Parathyroid adenoma (tissue), 2 donors: Measurements from ENCODE around the gene KLRF1.

Experiments used
- H2AFZ ChIP-seq: fragments of 300-600 bp; sonication (generic); one replicate; pipeline ENCODE4 v1.7.0; 2017; ENCODE audit warnings: antibody characterized with exemption, mild to moderate bottlenecking
- H3K27ac ChIP-seq: fragments of 300-600 bp; sonication (generic); one replicate; pipeline ENCODE4 v1.7.0; 2017
- H3K27me3 ChIP-seq: fragments of 300-600 bp; sonication (generic); one replicate; pipeline ENCODE4 v1.7.0; 2017; ENCODE audit warnings: low read length; ENCODE audit not compliant: control insufficient read depth, insufficient read depth
- H3K36me3 ChIP-seq: fragments of 300-600 bp; sonication (generic); one replicate; pipeline ENCODE4 v1.7.0; 2017; ENCODE audit warnings: low read length; ENCODE audit not compliant: control insufficient read depth, insufficient read depth
- H3K4me1 ChIP-seq: fragments of 300-600 bp; sonication (generic); one replicate; pipeline ENCODE4 v1.7.0; 2017; ENCODE audit warnings: control low read depth
- H3K4me2 ChIP-seq: fragments of 300-600 bp; sonication (generic); one replicate; pipeline ENCODE4 v1.7.0; 2017; ENCODE audit warnings: low read length
- H3K4me3 ChIP-seq: fragments of 300-600 bp; sonication (generic); one replicate; pipeline ENCODE4 v1.7.0; 2017; ENCODE audit warnings: low read depth, low read length
- H3K79me2 ChIP-seq: fragments of 300-600 bp; sonication (generic); one replicate; pipeline ENCODE4 v1.7.0; 2017; ENCODE audit warnings: control low read depth
- H3K9ac ChIP-seq: fragments of 300-600 bp; sonication (generic); one replicate; pipeline ENCODE4 v1.7.0; 2017; ENCODE audit warnings: mild to moderate bottlenecking
- H3K9me3 ChIP-seq: fragments of 300-600 bp; sonication (generic); one replicate; pipeline ENCODE4 v1.7.0; 2017; ENCODE audit warnings: low read length; ENCODE audit not compliant: control insufficient read depth
- TF ChIP-seq, protein P1 (sequence below): fragments of 300-600 bp; sonication (generic); IDR thresholded peaks from one replicate; pipeline ENCODE4 v1.7.0; 2017; ENCODE audit warnings: antibody characterized with exemption, mild to moderate bottlenecking
- donor health status: primary hyperparathyroidism.

KLRF1 gene

DNA sequence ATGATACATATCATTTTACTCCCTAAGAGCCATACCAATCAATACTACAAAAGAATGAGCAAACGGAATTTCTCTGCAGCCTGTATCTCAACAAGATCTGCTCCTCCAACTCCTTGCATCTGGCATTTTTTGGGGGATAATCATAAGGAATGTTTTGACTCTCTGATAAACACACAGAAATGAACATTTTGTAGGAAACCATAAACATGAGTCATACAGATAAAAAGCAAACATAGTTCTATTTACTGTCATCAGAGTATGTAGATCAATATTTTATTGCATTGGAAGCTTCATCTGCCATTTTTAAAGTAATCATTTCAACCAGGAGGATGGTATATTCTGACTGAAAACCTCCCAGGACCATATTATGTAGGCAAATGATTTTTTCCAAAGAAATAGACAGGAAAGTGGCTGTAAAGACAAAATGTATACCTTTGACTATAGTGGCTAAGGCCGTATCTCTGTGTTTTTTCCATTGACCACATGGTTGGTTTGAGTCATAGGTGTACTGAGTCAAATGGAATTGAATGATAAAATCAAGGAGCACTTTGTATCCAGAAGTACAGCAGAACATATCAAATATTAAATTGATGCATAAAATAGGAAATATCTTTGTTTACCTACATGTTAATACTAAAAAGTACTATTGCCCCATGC lies 34.2 kb upstream of the KLRF1 start:
- Histone ChIP-seq H3K36me3 (no peaks in the 10 kb centered on the region), H3K9me3 (no peaks in the 10 kb centered on the region), H3K9ac (no peak overlapping the region), H3K4me3 (no peak overlapping the region), H3K4me1 (no peaks in the 10 kb centered on the region), H3K27ac (no peak overlapping the region), H3K27me3 (no peaks in the 10 kb centered on the region), H3K79me2 (no peaks in the 10 kb centered on the region), H3K4me2 (no peak overlapping the region), H2AFZ (no peak overlapping the region)
- TF ChIP-seq, protein P1, sequence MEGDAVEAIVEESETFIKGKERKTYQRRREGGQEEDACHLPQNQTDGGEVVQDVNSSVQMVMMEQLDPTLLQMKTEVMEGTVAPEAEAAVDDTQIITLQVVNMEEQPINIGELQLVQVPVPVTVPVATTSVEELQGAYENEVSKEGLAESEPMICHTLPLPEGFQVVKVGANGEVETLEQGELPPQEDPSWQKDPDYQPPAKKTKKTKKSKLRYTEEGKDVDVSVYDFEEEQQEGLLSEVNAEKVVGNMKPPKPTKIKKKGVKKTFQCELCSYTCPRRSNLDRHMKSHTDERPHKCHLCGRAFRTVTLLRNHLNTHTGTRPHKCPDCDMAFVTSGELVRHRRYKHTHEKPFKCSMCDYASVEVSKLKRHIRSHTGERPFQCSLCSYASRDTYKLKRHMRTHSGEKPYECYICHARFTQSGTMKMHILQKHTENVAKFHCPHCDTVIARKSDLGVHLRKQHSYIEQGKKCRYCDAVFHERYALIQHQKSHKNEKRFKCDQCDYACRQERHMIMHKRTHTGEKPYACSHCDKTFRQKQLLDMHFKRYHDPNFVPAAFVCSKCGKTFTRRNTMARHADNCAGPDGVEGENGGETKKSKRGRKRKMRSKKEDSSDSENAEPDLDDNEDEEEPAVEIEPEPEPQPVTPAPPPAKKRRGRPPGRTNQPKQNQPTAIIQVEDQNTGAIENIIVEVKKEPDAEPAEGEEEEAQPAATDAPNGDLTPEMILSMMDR: no peak

DNA sequence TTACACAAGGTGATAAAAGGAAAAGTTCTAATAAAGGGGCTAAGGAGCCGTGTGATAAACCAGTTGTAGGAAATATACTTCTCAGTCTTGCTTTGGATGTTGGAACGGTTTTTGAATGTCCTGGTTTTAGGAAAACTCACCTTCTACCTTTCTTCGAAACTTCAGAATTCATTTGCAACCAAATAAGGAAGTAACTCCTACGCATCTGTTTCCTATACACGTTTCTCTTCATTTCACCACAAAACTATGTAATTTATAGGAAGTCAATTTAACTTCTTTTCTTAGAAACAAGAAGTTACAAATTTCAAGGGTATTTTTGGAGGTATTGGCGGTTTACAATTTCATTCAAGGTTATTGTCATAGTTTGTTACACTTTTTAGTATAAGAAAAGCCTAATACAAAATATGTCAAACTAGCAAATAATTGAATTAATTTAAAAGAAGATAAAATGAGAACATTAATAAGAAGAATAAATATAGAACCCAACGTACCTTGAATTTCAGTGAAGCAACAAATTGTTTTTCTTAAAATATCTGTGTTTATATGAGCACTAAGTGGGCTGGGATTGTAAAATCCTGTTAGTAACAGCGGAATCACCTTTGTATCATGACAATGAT lies 33.4 kb upstream of the KLRF1 start:
- Histone ChIP-seq H3K4me2 (no peak overlapping the region), H3K36me3 (no peaks in the 10 kb centered on the region), H3K9me3 (no peaks in the 10 kb centered on the region), H3K9ac (no peak overlapping the region), H3K79me2 (no peaks in the 10 kb centered on the region), H3K4me3 (no peak overlapping the region), H3K27me3 (no peaks in the 10 kb centered on the region), H3K4me1 (no peaks in the 10 kb centered on the region), H3K27ac (no peak overlapping the region), H2AFZ (no peak overlapping the region)
- TF ChIP-seq, protein P1: no peak

DNA sequence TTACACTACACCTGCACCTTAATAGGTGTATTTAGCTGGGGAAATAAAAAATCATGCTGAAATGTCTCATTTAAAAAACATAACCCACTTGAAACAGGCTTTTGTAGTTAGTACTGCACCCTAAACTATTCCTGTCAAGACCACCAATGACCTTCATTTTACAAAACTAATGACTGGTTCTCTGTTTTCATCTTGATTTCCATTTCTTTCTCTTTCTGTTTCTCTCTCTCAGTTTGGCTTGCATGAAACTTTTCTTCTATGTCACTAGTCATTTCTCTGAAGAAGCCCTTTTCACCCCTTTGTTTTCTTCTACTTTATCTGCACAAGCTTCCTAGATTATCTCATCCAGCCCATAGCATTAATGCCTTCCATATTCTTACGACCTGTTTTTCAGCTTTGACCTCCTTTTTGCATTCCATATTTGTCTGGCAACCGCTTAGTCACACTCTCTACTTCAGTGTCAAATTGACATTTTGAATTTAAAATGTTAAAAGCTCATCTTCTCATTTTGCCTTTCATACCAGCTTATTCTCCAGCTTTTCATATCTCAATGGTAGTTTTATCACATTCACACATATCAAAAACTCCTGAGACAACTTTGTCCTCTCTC lies 32.7 kb upstream of the KLRF1 start:
- H3K27ac ChIP-seq: no peak overlapping the region
- TF ChIP-seq, protein P1: no peak
- no peaks in the 10 kb centered on the region for H3K4me1 ChIP-seq
- H3K4me2 ChIP-seq: no peak overlapping the region
- no peaks in the 10 kb centered on the region for H3K79me2 ChIP-seq
- H3K9me3 ChIP-seq: no peaks in the 10 kb centered on the region
- H3K9ac ChIP-seq: no peak overlapping the region
- no peak overlapping the region for H2AFZ ChIP-seq
- H3K36me3 ChIP-seq: no peaks in the 10 kb centered on the region
- no peak overlapping the region for H3K4me3 ChIP-seq
- no peaks in the 10 kb centered on the region for H3K27me3 ChIP-seq

DNA sequence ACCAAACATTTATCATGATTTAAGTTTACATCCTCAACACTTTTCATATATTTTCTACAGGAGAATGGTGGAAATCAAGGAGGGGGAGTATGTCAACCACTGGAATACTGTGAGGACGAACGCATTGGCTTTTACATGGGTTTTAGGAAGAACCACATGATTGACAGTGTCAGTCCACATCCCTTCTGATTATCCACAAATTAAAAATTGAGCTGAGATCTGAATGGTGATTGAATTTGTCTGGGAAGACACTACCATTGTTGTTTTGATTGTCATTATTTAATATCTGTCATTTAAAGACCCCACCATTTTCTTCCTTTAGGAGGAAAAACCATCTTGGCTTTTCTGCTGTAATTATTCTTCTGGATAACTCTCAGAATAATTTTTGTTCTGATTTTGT lies 31.3 kb upstream of the KLRF1 start:
- TF ChIP-seq, protein P1: no peak
- Histone ChIP-seq H3K4me2 (no peak overlapping the region), H3K27me3 (no peaks in the 10 kb centered on the region), H3K36me3 (no peaks in the 10 kb centered on the region), H3K9ac (no peak overlapping the region), H2AFZ (no peak overlapping the region), H3K4me3 (no peak overlapping the region), H3K9me3 (no peaks in the 10 kb centered on the region), H3K4me1 (no peaks in the 10 kb centered on the region), H3K79me2 (no peaks in the 10 kb centered on the region), H3K27ac (no peak overlapping the region)
